Measurements from ENCODE around the gene DSG1.

DSG1 gene

DNA sequence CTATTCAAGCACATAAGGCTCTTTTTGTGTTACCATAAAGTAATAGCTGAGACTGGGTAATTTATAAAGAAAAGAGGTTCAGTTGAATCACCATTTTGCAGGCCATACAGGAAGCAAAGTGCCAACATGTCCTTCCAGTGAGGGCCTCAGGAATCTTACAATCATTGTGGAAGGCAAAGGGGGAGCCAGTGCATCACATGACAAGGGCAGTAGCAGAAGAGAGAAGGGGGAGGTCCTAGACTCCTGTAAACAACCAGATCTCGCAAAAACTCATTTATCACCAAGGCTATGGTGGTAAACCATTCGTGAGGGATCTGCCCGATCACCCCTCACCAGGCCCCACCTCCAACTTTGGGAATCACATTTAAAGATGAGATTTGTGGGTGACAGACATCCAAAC is 75.3 kb downstream of the DSG1 start:
- no peak for DNase-seq (ENCODE audit: low read depth)
- H3K4me3 ChIP-seq (ENCODE audit: control insufficient read depth, low read depth, low read length): no peak overlapping the region
- no peak for TF ChIP-seq CTCF (IDR thresholded peaks at IDR 0.05; ENCODE audit: control insufficient read depth, insufficient read depth, low read depth, low read length, missing control alignments)

DNA sequence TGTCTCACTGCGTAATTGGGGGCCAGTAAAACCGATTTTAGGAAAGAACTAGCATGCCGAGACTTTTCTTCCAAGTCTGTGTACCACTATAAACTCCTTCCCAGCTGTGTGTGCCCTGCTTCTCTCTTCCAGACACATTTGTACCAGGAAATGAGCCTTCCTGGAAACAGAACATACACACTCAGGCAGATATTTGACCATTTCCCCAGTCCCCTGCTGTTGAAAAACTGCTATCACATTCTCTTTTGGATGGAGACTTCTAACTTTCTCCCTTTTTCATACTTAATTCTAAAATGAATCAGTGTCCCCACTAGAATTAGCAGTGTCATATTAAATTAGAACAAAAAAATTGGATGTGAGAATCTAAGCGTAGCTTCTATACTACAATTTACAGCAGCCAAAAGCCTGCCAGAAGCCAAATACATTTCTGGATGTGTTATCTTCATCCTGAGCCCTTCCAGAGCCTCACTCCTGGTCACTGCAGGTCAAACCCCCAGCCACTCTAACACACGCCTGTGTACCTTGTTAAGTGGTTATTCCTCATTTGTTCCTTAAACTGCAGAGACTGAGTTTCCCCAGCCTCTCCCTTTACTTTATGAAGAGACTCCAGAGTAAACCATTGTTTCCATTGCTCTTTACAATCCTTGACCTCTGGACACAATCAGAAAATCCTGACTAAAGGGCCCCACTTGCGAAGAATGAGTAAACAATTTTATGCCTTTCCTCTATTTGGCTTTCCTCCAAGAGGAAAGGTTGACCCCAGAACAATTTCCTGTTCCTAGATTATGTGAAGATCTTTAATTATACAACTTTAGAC is 79.0 kb downstream of the DSG1 start:
- H3K4me3 ChIP-seq (ENCODE audit: control insufficient read depth, low read depth, low read length): no peak overlapping the region
- TF ChIP-seq CTCF (IDR thresholded peaks at IDR 0.05; ENCODE audit: control insufficient read depth, insufficient read depth, low read depth, low read length, missing control alignments): no peak
- no peak for DNase-seq (ENCODE audit: low read depth)

GRCh38 chr18:31398191-31398590 is 80.2 kb downstream of the DSG1 start:
- H3K4me3 ChIP-seq (ENCODE audit: control insufficient read depth, low read depth, low read length): no peak overlapping the region
- DNase-seq (ENCODE audit: low read depth): no peak
- no peak for TF ChIP-seq CTCF (IDR thresholded peaks at IDR 0.05; ENCODE audit: control insufficient read depth, insufficient read depth, low read depth, low read length, missing control alignments)

- H3K4me3 ChIP-seq (ENCODE audit: control insufficient read depth, low read depth, low read length): no peak overlapping the region
- no peak for DNase-seq (ENCODE audit: low read depth)
- no peak for TF ChIP-seq CTCF (IDR thresholded peaks at IDR 0.05; ENCODE audit: control insufficient read depth, insufficient read depth, low read depth, low read length, missing control alignments)
Observed at GRCh38 chr18:31399306-31400032, 81.5 kb downstream of the DSG1 start.

DNA sequence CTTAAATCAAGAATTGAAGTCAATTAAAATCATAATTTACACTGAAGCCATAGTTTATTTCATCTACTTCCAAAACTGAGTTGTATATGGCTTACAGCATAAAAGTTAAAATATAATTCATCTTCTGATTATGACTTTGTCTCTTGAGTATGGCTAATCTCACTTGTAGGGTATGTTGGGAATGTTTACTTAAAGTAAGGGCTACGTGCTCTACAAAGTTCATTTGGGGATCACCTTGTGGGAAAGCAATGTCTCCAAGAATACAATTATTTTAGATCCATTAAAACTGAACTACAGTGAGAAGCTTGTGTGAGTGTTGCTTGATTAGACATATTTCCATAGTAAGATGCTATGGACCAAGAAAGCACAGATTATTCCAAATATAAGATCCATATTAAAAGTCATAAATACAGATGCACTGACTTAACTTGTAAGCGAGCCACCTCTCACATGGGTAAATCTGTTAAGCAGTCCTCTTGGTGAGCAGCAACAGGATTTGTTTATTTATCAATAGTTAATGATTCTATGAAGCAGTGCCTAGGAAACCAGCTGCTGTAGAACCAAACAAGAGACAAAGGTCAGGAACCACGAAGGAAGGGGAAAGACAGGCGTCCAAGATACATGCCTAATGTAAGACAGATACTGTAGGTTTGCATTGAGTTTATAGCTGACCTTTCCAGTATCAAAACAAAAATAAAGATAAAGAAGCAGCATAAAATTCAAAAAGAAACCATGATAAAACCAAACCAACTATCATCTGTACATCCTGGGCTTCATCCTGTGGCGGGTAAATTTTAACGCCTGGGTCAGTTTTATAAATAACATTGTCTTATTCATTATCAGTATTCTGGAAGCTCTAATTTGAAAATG is 83.4 kb downstream of the DSG1 start:
- TF ChIP-seq CTCF (IDR thresholded peaks at IDR 0.05; ENCODE audit: control insufficient read depth, insufficient read depth, low read depth, low read length, missing control alignments): no peak
- no peak for DNase-seq (ENCODE audit: low read depth)
- H3K4me3 ChIP-seq (ENCODE audit: control insufficient read depth, low read depth, low read length): no peak overlapping the region

DNA sequence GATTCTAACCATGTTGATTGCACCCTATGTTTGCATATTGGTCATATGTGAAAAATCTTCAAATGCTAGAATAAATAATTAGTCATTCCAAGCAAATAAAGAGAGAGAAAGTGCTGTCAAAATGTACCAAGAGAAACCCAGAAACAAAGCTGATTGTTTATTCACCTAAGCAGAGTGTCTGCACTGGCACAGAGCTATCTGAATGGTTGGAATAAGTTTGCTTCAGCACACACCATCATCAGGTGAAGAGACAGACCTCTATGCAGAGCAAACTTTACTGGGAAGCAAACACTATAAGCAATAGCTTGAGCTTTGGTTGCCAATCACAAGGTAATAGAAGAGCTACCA is 84.0 kb downstream of the DSG1 start:
- no peak for DNase-seq (ENCODE audit: low read depth)
- TF ChIP-seq CTCF (IDR thresholded peaks at IDR 0.05; ENCODE audit: control insufficient read depth, insufficient read depth, low read depth, low read length, missing control alignments): no peak
- no peak overlapping the region for H3K4me3 ChIP-seq (ENCODE audit: control insufficient read depth, low read depth, low read length)
